AG08395 (cell line): Measurements from ENCODE around the gene DAB1.
A peak's percentile ranks its signal among the peaks of the same experiment; 100 is the strongest.

Experiments used
- DNase-seq: peaks from one replicate; pipeline ENCODE4 v3.0.0; 2012; ENCODE audit warnings: mixed read lengths, low spot score

The DAB1 gene

DNA sequence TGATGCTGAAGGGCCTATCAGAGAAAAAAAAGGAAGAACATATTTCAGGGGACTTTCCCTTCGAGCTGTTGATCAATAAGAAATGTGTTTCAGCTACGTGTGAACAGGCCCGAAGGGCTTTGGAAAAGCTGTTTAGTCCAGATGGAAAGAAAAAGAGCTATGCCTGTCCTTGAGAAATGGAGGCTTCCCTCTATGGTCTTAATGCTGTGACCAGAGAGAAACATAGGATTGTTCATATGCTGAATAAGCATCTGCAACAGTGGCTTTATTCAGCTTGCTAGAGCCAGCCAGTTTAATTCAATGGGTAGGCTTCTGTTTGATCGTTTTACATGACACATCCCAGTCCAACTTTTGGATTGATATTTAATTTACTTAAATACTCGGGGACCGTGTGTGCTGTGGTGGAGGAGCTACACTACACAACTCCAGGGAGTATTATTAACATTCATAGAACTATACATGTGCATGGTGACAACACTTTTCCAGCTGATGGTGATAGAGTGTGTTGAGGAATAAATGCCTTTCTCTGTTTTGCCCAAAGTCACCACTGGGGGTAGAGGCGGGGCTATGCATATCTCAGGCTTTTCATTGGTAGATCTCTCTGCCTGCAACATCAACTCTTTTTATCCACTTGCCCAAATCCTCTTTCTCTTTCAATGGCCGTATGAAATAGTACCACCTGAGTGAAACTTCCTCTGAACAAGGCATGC, 351.3 kb downstream of the DAB1 start:
- DNase-seq: no peak

GRCh38 chr1:57067863-57068262, 356.0 kb downstream of the DAB1 start:
- DNase-seq: no peak

- DNase-seq: no peak
Measured at GRCh38 chr1:57066980-57067610, 356.8 kb downstream of the DAB1 start.

GRCh38 chr1:57065442-57065841, 358.4 kb downstream of the DAB1 start:
- DNase-seq: no peak

DNA sequence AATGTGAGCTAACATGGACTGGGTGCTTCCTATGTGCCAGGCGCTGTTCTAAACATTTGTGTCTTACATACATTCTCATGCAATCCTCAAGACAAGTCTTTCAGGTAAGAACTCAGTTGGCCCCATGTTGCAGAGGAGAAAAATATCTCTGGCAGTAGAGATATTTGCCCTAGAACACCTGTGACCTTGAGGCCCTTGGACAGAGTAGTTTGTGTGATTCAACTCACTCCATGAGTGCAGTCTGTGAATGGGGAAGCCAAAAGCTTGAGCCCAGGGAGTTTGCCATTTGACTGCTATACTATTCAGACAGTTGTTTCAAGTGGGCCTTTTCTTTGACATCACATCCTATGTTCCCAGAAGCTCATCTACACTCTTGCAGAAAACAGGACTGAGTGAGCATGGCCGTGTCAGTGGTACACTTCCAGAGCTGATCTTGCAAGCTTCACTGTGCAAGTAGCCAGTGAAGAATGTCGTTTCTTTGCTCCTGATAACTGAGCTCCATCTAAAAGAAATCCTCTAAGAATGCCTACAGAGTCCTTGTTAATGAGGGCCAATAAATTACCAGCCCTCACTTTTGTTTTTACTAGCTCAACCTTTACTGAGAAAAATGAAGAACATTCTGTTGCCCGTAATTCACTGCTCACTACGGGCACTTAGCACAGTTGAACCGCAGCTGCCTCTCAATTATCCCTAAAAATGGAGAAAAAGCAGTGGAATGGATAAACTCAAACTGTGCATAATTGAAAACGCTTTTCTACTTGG, 359.3 kb downstream of the DAB1 start:
- no peak for DNase-seq

DNA sequence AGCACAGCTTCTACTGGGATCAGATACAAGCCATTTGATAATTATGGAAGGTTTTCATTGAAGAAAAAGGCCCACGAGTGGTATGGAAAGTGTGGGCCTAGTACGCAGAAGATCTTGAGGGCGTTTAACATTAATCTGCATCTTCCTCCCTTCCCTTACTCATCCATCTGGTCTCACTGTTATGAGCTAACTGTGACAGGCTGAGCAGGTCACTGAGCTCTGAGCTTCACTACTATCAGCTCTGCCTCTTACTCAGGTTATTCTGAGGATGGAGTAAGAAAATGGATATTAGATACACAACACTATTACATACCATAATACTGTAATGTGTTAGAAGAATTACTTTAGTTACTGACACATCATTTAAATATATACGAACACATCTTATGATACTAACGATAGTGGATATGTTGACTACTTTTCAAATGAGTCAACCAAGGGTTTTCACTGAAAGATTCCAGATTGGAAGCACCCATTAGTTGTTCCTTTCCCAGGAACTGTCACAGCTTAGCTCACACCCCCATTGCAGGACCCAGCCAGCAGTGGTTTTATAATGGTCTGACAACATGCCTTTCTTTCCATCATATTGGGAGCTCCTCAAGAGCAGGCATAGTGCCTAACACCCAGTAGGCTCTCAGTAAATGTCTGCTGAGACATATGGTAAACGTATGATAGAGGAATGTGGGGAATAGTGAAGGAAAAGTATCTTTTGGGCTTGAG, 360.3 kb downstream of the DAB1 start:
- DNase-seq: peak; percentile 19

- peak; percentile 60 for DNase-seq
Measured at GRCh38 chr1:57061369-57061768, 362.5 kb downstream of the DAB1 start.

- DNase-seq: no peak
Measured at GRCh38 chr1:57060451-57060850, 363.4 kb downstream of the DAB1 start.

DNA sequence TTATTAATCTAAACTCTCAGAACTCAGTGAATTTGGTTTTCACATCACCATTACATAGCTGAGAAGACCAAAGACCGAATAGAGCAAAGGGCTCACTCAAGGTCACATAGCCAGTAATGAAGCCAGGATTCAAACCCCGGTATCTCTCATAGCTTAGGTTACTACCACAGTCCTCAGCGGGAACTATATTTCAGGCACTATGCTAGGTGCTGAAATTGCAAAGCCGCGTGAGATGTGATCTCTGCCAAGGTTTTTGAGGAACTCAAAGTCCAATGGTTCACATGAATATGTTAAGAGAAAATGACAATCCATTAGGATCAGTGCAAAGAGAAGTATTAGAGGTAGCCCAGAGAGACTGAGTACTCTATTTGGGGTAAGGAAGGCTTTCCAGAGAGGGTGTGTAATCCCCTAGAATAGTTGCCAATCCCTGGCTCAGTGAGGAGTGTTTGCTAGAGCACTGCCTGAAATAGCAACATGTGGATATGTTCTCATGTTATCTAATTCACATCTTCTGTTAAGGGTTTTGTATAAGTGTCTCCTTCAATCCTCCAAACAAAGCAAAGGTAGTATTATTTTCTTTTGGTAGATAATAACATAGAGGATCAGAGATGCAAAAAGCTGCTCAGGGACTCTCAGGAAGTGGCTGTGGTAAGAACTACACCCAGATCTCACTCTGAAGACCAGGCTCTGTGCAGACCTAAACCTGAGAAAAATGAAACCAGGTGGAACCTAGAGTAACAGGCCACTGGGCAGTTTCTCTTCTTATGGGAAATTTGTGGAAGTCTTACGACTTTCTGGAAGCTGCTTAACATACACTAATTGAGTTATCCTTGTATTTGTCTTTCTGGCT, 365.0 kb downstream of the DAB1 start:
- no peak for DNase-seq

DNA sequence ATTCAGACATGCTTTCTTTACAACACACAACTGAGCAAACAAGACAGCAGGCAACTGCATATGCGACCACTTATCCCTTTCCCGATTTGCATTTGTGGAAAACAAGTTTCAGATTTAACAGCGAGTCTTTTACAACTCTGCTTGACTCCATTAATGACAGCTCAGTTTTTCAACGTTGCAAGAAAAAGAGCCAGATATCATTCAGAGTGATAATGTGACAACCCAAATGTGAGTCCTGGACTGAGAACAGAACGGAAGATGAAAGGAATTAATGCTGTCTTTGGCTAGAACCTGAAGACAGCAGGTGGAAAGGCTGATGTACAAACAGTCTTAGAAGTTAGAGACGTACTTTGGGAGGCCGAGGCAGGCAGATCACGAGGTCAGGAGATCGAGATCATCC, 375.0 kb downstream of the DAB1 start:
- DNase-seq: no peak

GRCh38 chr1:57046462-57046861, 377.4 kb downstream of the DAB1 start:
- DNase-seq: no peak

DNA sequence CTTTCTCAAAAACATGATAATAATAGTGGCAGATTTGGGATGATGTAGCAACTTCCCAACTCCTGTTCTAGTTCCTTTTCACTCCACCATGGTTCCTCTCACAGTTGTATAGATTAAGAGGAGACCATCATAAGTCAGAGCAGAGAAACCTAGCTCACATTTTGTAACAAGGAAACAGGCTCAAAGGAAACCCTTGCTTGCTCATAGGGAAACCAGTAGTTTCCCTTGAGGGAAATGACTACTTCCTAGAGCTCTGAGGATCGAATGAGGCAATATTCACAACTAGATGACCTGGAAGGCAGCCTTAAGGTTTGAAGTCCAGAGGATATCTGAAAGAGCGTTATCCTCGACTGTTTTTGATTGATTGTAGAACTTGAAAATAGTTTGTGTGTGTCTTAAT, 382.0 kb downstream of the DAB1 start:
- DNase-seq: no peak

DNA sequence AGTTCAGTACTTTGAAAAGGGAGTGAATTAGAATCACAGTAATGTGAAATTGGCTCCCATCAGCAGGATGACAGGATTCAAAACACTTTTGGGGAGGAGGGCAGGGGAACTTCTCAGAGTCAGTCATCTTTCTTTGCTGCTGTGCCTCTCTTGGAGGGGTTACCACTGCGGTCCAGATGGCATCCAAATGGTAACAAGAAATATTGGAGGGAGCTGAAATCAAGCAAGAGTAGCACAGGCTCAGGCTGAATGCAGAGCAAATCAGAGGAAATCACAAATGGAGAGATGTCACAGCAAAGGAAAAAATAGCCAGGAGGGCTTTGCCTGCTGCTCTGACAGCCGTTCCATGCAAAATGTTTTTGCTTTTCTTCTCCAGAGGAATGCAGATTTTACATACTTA, 383.0 kb downstream of the DAB1 start:
- no peak for DNase-seq

GRCh38 chr1:57036641-57037579, 386.9 kb downstream of the DAB1 start:
- DNase-seq: no peak

DNA sequence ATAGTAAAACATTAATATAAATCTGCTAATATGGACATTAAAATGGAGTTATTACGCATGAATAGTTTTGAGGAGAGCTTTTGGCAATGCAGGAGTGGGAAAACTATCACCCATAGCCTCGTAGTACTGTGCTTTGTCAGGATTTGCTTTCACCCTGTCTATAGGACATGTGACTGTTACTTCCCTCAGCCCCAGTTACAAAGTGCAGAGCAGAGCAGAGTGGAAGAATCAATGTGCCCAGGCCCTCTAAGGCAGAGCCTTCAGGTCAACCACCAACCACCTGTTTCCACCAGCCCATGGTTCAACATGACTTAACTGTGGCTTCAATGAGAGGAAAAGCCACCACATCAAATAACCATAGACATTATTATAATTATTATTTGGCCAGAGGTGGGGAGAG, 389.1 kb downstream of the DAB1 start:
- DNase-seq: no peak

GRCh38 chr1:57033222-57034001, 390.4 kb downstream of the DAB1 start:
- no peak for DNase-seq

DNA sequence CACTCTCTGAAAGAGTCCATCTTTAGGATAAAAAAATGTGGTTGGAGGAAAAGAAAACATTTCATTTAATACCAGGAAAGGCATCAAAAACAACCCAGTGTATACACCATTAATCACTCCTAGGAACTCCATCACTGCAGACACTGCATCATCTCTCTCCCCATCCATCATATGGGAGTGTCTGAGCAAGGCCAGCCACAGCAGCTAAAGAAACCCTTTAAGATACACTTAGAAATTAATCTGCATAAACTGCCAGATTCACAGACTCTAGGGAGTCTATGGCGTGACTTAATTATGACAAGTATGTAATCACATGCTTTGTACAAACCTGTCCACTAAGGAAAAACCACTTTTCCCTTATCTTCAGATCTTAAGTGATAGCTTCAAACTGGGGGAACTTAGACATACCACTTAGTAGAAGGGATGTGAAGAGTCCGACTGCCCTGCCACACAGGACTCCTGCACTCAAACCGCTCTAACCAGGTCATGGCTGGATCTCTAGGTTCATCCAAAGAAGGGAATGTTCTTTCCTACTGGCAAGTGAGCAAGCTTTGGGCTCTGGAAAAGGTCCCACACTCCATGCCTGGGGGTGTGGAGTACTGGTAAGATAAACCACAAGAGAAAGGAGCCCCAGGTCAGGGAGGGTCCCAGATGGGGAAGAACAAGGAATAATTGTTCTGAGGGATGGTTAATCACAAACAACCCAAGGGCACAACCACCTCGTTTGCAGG, 397.1 kb downstream of the DAB1 start:
- no peak for DNase-seq

GRCh38 chr1:57024855-57025254, 399.0 kb downstream of the DAB1 start:
- DNase-seq: no peak

DNA sequence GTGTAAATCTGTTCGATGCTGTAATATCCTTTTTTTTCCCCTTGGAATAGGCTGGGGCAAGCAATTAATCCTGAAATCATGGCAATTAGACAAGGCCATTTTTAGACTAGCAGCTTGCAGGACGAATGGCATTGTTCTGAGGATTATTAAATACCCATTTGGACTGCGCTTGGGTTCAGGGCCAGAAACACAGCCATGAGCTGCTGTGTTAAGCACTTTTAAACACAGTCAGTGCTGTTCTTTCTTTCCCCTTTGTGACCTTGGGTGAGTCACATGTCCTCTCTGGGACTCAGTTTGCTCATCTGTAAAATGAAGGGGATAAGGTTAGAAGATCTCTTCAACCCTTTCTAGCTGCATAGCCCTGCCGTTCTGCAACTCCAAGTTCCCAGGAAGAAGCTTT, 399.4 kb downstream of the DAB1 start:
- DNase-seq: no peak
